Measurements from ENCODE around the gene MIDN.
A peak's percentile ranks its signal among the peaks of the same experiment; 100 is the strongest.

Gene MIDN

DNA sequence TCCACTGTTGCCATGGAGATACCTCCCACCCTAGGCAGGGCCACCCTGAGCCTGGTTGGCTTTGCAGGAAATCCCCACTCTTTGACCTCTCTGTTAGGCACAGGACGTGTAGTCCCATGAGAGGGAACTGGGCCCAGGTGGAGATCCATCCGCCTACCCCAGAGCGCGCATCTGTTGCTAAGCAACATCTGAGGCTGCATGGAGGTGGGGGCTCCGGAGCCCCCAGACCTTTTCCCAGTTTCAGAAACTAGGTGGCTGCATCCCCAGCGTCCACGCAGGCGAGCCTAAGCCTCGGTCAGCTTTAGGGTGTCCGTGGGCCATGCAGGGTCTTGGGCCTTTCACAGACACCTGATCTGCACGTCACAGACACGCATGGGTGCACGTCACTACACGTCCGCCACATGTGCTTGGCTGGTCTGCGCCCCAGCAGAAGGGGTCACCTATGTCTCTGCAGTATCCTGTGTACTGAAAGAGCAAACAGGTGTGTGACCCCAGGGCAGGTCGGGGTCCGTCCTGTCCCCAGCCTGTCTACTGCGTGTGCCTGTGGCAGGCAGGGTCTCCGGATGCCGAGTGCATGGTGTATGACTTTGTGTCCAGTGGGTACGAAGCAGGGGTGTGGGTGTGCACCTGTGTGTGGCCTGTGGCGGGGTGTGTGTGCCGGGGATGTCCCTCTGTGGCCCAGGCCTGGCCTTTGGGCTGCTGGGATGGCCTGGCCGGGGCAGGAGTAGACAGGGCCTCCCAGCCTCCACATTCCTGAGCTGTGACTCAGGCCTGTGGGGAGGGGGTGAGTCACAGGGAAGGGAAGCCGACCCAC is 16.6 kb downstream of the MIDN start (continued):
- peak; percentile 86; the same call in 1 of the 2 replicates for TF ChIP-seq BCL11B (tag by site-specific recombination; IDR thresholded peaks at IDR 0.05; ENCODE audit: low read depth)
- TF ChIP-seq GFI1B (tag by site-specific recombination; IDR thresholded peaks at IDR 0.05), result no peak
- no peak for TF ChIP-seq ZNF785 (tag by site-specific recombination; IDR thresholded peaks at IDR 0.05)
- peak; percentile 61 for TF ChIP-seq ZXDB (tag by site-specific recombination; IDR thresholded peaks at IDR 0.05)
- TF ChIP-seq ZBTB48 (tag by site-specific recombination; IDR thresholded peaks at IDR 0.05), result peak; percentile 18; the same call in 1 of the 2 replicates
- peak; percentile 76 for TF ChIP-seq GLIS1 (tag by site-specific recombination; IDR thresholded peaks at IDR 0.05)
- TF ChIP-seq ZNF529 (tag by site-specific recombination; IDR thresholded peaks at IDR 0.05; ENCODE audit: insufficient replicate concordance), result no peak
- peak; percentile 72; the same call in 1 of the 2 replicates for TF ChIP-seq WT1 (tag by site-specific recombination; IDR thresholded peaks at IDR 0.05)
- 0 out of 2 replicates have a peak, but pooled peaks have one; percentile 25 for TF ChIP-seq ZNF324 (tag by site-specific recombination; IDR thresholded peaks at IDR 0.05)
- peak; percentile 73; the same call in 1 of the 2 replicates for TF ChIP-seq ZEB2 (tag by site-specific recombination; IDR thresholded peaks at IDR 0.05)
- peak; percentile 57; the same call in 1 of the 2 replicates for TF ChIP-seq ZNF76 (tag by site-specific recombination; IDR thresholded peaks at IDR 0.05; ENCODE audit: borderline replicate concordance, low read depth)
- TF ChIP-seq, protein P1, sequence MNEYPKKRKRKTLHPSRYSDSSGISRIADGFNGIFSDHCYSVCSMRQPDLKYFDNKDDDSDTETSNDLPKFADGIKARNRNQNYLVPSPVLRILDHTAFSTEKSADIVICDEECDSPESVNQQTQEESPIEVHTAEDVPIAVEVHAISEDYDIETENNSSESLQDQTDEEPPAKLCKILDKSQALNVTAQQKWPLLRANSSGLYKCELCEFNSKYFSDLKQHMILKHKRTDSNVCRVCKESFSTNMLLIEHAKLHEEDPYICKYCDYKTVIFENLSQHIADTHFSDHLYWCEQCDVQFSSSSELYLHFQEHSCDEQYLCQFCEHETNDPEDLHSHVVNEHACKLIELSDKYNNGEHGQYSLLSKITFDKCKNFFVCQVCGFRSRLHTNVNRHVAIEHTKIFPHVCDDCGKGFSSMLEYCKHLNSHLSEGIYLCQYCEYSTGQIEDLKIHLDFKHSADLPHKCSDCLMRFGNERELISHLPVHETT (tag by site-specific recombination; IDR thresholded peaks at IDR 0.05), result 0 out of 2 replicates have a peak, but pooled peaks have one; percentile 44
- TF ChIP-seq ZBTB44 (tag by site-specific recombination; IDR thresholded peaks at IDR 0.05), result peak; percentile 89
- 0 out of 2 replicates have a peak, but pooled peaks have one; percentile 20 for TF ChIP-seq KLF1 (tag by site-specific recombination; IDR thresholded peaks at IDR 0.05)
- TF ChIP-seq KLF8 (tag by site-specific recombination; IDR thresholded peaks at IDR 0.05), result peak; percentile 87
- peak; percentile 72 for TF ChIP-seq SP7 (tag by site-specific recombination; IDR thresholded peaks at IDR 0.05)
- TF ChIP-seq ZNF626 (tag by site-specific recombination; IDR thresholded peaks at IDR 0.05), result no peak
- TF ChIP-seq ZNF707 (tag by site-specific recombination; IDR thresholded peaks at IDR 0.05), result 0 out of 2 replicates have a peak, but pooled peaks have one; percentile 35
- TF ChIP-seq ZNF280D (tag by site-specific recombination; IDR thresholded peaks at IDR 0.05), result 0 out of 2 replicates have a peak, but pooled peaks have one; percentile 50
- TF ChIP-seq OSR2 (tag by site-specific recombination; IDR thresholded peaks at IDR 0.05), result no peak
